IMR-90 (cell line): ENCODE measurements around the gene ATP5F1D. TPM values are rescaled to one million over a fixed set of nuclear protein-coding genes. Genes with fewer than 3 reads are reported as not detected.

Experiments used
- ATAC-seq: fragments of 200-7000 bp; cut with Tn5 transposase; 2 replicates; pipeline ENCODE4 v1.9.1; 2020; ENCODE audit warnings: low read depth, mild to moderate bottlenecking, moderate library complexity
- BruUV-seq: library from RNA; stranded (reverse); fragments of 400-500 nt; replicated peaks from 2 replicates; lab custom pipeline; 2021; lab: Mats Ljungman, UMichigan
- CTCF ChIA-PET: fragments of 300-600 bp; formaldehyde crosslinking; extraction: SDS; loops from one replicate; lab custom pipeline; 2021; ENCODE audit warnings: antibody characterized with exemption; lab: Yijun Ruan, JAX
- POLR2A ChIA-PET: fragments of 300-600 bp; sonication (Branson Sonifier 250); formaldehyde crosslinking; loops from one replicate; lab custom pipeline; 2022; ENCODE audit warnings: antibody characterized with exemption; ENCODE audit not compliant: unreplicated experiment; lab: Charles Lee
- DNase-seq: peaks from one replicate; pipeline ENCODE4 v3.0.0; 2013
- H2AFZ ChIP-seq: replicated peaks from 2 replicates; pipeline ENCODE3; 2013; ENCODE audit warnings: low read length, mild to moderate bottlenecking; ENCODE audit not compliant: poor library complexity
- H2AK5ac ChIP-seq: 2 replicates; pipeline ENCODE4 v1.6.1; 2013; ENCODE audit warnings: low read depth, low read length, inconsistent platforms
- H2AK9ac ChIP-seq: replicated peaks from 2 replicates; pipeline ENCODE3; 2013; ENCODE audit warnings: mild to moderate bottlenecking, low read depth, low read length, moderate library complexity; ENCODE audit not compliant: poor library complexity
- H2BK120ac ChIP-seq: 2 replicates; pipeline ENCODE4 v1.6.1; 2013; ENCODE audit warnings: low read depth, low read length, inconsistent platforms
- H2BK15ac ChIP-seq: 3 replicates; pipeline ENCODE4 v1.6.1; 2013; ENCODE audit warnings: low read depth, low read length, inconsistent platforms
- H2BK20ac ChIP-seq: 2 replicates; pipeline ENCODE4 v1.6.1; 2013; ENCODE audit warnings: low read depth, mild to moderate bottlenecking, inconsistent platforms, low read length, moderate library complexity
- H2BK5ac ChIP-seq: 2 replicates; pipeline ENCODE4 v1.6.1; 2013; ENCODE audit warnings: mild to moderate bottlenecking, low read depth, low read length, inconsistent platforms; ENCODE audit not compliant: poor library complexity, severe bottlenecking
- H3K14ac ChIP-seq: replicated peaks from 2 replicates; pipeline ENCODE4 v1.6.1; 2013; ENCODE audit warnings: low read depth, low read length, inconsistent platforms
- H3K18ac ChIP-seq: 2 replicates; pipeline ENCODE4 v1.6.1; 2013; ENCODE audit warnings: low read depth, low read length, control low read depth
- H3K23ac ChIP-seq: 2 replicates; pipeline ENCODE4 v1.6.1; 2013; ENCODE audit warnings: low read depth, low read length, inconsistent platforms
- H3K27ac ChIP-seq: 2 replicates; pipeline ENCODE4 v1.5.1; 2013; ENCODE audit warnings: mild to moderate bottlenecking, control low read depth, low read length; ENCODE audit not compliant: insufficient read depth
- H3K27me3 ChIP-seq: 2 replicates; pipeline ENCODE4 v1.6.1; 2013; ENCODE audit warnings: low read length; ENCODE audit not compliant: control insufficient read depth, insufficient read depth
- H3K36me3 ChIP-seq: 2 replicates; pipeline ENCODE4 v1.6.1; 2013; ENCODE audit warnings: low read length, mixed read lengths; ENCODE audit not compliant: control insufficient read depth, insufficient read depth
- H3K4ac ChIP-seq: 2 replicates; pipeline ENCODE4 v1.6.1; 2013; ENCODE audit warnings: low read depth, low read length, inconsistent platforms
- H3K4me1 ChIP-seq: 2 replicates; pipeline ENCODE4 v1.6.1; 2013; ENCODE audit warnings: low read length, mixed read lengths; ENCODE audit not compliant: control insufficient read depth, insufficient read depth
- H3K4me2 ChIP-seq: 2 replicates; pipeline ENCODE4 v1.6.1; 2013; ENCODE audit warnings: low read depth, mild to moderate bottlenecking, control low read depth, low read length, moderate library complexity
- H3K4me3 ChIP-seq: 2 replicates; pipeline ENCODE4 v1.5.1; 2013; ENCODE audit warnings: low read depth, mild to moderate bottlenecking, control low read depth, low read length, moderate library complexity; ENCODE audit not compliant: insufficient read depth
- H3K56ac ChIP-seq: 2 replicates; pipeline ENCODE4 v1.6.1; 2013; ENCODE audit warnings: low read length, inconsistent platforms; ENCODE audit not compliant: insufficient read depth; ENCODE audit errors: extremely low read depth
- H3K79me1 ChIP-seq, 2 experiments: 2 replicates each; pipeline ENCODE4 v1.6.1; 2013; ENCODE audit warnings: low read length in 2 of 2, inconsistent platforms in 1 of 2, low read depth in 1 of 2
- H3K9ac ChIP-seq: 2 replicates; pipeline ENCODE4 v1.6.1; 2013; ENCODE audit warnings: low read depth, low read length, control low read depth
- H3K9me1 ChIP-seq: 2 replicates; pipeline ENCODE4 v1.6.1; 2013; ENCODE audit warnings: low read length, inconsistent platforms; ENCODE audit not compliant: insufficient read depth
- H3K9me3 ChIP-seq: 2 replicates; pipeline ENCODE4 v1.6.1; 2013; ENCODE audit warnings: low read length; ENCODE audit not compliant: control insufficient read depth, insufficient read depth
- H4K20me1 ChIP-seq: 2 replicates; pipeline ENCODE4 v1.6.1; 2013; ENCODE audit warnings: low read length, inconsistent platforms; ENCODE audit not compliant: insufficient read depth
- H4K5ac ChIP-seq: 2 replicates; pipeline ENCODE4 v1.6.1; 2013; ENCODE audit warnings: mild to moderate bottlenecking, low read depth, low read length, control low read depth
- H4K8ac ChIP-seq, 2 experiments: 2 replicates each; pipeline ENCODE4 v1.6.1; 2013; ENCODE audit warnings: low read depth in 2 of 2, low read length in 2 of 2, control low read depth in 1 of 2, inconsistent platforms in 1 of 2
- H4K91ac ChIP-seq: 2 replicates; pipeline ENCODE4 v1.6.1; 2013; ENCODE audit warnings: low read depth, low read length, inconsistent platforms; ENCODE audit not compliant: insufficient read depth
- BHLHE40 ChIP-seq: fragments of 150-350 bp; IDR thresholded peaks from 2 replicates; pipeline ENCODE4 v1.6.1; 2016; ENCODE audit warnings: mild to moderate bottlenecking, low read depth, low read length
- CEBPB ChIP-seq: IDR thresholded peaks from 2 replicates; pipeline ENCODE4 v1.6.1; 2012; ENCODE audit warnings: low read depth, low read length, improper control_type of control experiment
- CHD1 ChIP-seq: IDR thresholded peaks from 2 replicates; pipeline ENCODE4 v1.6.1; 2012; ENCODE audit warnings: low read depth, low read length, improper control_type of control experiment
- CTCF ChIP-seq: conservative IDR thresholded peaks from 2 replicates; pipeline ENCODE4 v1.5.1; 2012; ENCODE audit warnings: mild to moderate bottlenecking, low read depth, low read length, improper control_type of control experiment
- ELK1 ChIP-seq: fragments of 150-350 bp; IDR thresholded peaks from 2 replicates; pipeline ENCODE4 v1.6.1; 2016; ENCODE audit warnings: low read depth, mild to moderate bottlenecking, low read length, moderate library complexity, borderline replicate concordance
- MAFK ChIP-seq: IDR thresholded peaks from 2 replicates; pipeline ENCODE4 v1.6.1; 2012; ENCODE audit warnings: low read depth, low read length, improper control_type of control experiment
- MAZ ChIP-seq: IDR thresholded peaks from 2 replicates; pipeline ENCODE4 v1.6.1; 2012; ENCODE audit warnings: low read depth, mild to moderate bottlenecking, low read length, improper control_type of control experiment, moderate library complexity, borderline replicate concordance
- MXI1 ChIP-seq: IDR thresholded peaks from 2 replicates; pipeline ENCODE4 v1.6.1; 2012; ENCODE audit warnings: low read depth, mild to moderate bottlenecking, low read length, moderate library complexity, borderline replicate concordance
- NFE2L2 ChIP-seq: fragments of 150-350 bp; IDR thresholded peaks from 2 replicates; pipeline ENCODE4 v1.6.1; 2016; ENCODE audit warnings: low read depth, mild to moderate bottlenecking, low read length
- POLR2A ChIP-seq: IDR thresholded peaks from 2 replicates; pipeline ENCODE4 v1.6.1; 2012; ENCODE audit warnings: mild to moderate bottlenecking, low read depth, low read length
- RAD21 ChIP-seq: IDR thresholded peaks from 2 replicates; pipeline ENCODE4 v1.6.1; 2012; ENCODE audit warnings: low read length, improper control_type of control experiment
- RCOR1 ChIP-seq: IDR thresholded peaks from 2 replicates; pipeline ENCODE4 v1.6.1; 2012; ENCODE audit warnings: mild to moderate bottlenecking, low read length, improper control_type of control experiment; ENCODE audit not compliant: insufficient replicate concordance
- SMC3 ChIP-seq: fragments of 150-350 bp; IDR thresholded peaks from 2 replicates; pipeline ENCODE4 v1.6.1; 2016; ENCODE audit warnings: low read depth, mild to moderate bottlenecking, antibody characterized with exemption, low read length, moderate library complexity
- WGBS, 2 experiments: methylation state at CpG; one replicate each; pipeline versions ENCODE4 v1.1.5 to v1.1.7; 2013; ENCODE audit warnings: missing lambda C conversion rate in 2 of 2; ENCODE audit not compliant: insufficient read length in 1 of 2; ENCODE audit errors: extremely low coverage in 2 of 2; 5-methylcytosine and 5-hydroxymethylcytosine counted together
- dilution Hi-C: fragments of 300-500 bp; cut with HindIII; formaldehyde crosslinking; loops from one replicate; pipeline ENCODE4 v1.14.3; 2018; ENCODE audit warnings: low sequenced_read_pairs; ENCODE audit not compliant: unreplicated experiment
- in situ Hi-C: fragments of 300-500 bp; cut with MboI; formaldehyde crosslinking; loops from 3 replicates; pipeline ENCODE4 v1.14.3; 2019; ENCODE audit warnings: low sequenced_read_pairs, inconsistent platforms, mixed read lengths
- intact Hi-C: fragments of 100-400 bp; cut with micrococcal nuclease; formaldehyde crosslinking; loops from 2 replicates; pipeline ENCODE4 v1.10.0; 2022
- polyA plus RNA-seq, 3 experiments: library from polyadenylated mRNA; depleted of rRNA; stranded (reverse); fragments of >200 nt; gene quantifications; 2 replicates each; pipeline ENCODE4 v1.2.3, GENCODE V29; 2012; ENCODE audit warnings: low replicate concordance in 1 of 3
- total RNA-seq: library from RNA; depleted of rRNA; stranded (reverse); fragments of >200 nt; gene quantifications from 2 replicates; pipeline ENCODE4 v1.2.3, GENCODE V29; 2012
- TF ChIP-seq, protein P1 (sequence below): fragments of 150-350 bp; IDR thresholded peaks from 2 replicates; pipeline ENCODE4 v1.6.1; 2017; ENCODE audit warnings: mild to moderate bottlenecking, antibody characterized with exemption, low read length, low read depth

Gene ATP5F1D
- total and polyA plus RNA-seq, 2 of the 4 experiments (the other 2 are of a cell fraction) = 7.3 to 140 TPM

DNA sequence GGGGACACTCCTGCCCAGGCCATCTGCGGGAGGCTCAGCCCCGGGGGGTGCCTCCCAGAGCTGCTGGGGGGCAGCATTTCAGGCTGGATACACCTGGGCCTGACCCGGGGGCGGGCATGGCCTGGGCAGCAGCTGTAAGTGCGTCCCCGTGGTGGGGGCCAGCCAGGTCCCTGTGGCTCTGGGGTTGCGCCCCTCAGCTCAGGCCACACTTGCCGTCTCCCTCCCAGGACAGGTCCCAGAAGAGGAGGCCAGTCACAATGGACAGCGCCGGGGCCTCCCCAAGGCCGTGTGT lies 15.4 kb upstream of the ATP5F1D start:
- Histone ChIP-seq H2AFZ (no peak overlapping the region), H3K4ac (no peak overlapping the region), H4K5ac (no peak overlapping the region), H2BK20ac (no peak overlapping the region), H3K9ac (no peak overlapping the region), H3K4me3 (no peak overlapping the region), H3K4me2 (no peak overlapping the region), H3K4me1 (no peaks in the 10 kb centered on the region), H4K91ac (no peak overlapping the region), H2BK120ac (no peak overlapping the region), H4K20me1 (peaks cover 13% of the 10 kb centered on the region), H3K36me3 (peaks cover 52% of the 10 kb centered on the region), H3K18ac (no peak overlapping the region), H3K23ac (no peak overlapping the region), H4K8ac (no peak overlapping the region), H3K27me3 (no peaks in the 10 kb centered on the region), H3K9me1 (no peaks in the 10 kb centered on the region), H3K79me1 (peaks cover 0 to 19% of the 10 kb centered on the region in 2 experiments; a peak in 1 of 4 replicates), H3K9me3 (no peaks in the 10 kb centered on the region), H2AK9ac (no peak overlapping the region), H3K56ac (no peak overlapping the region), H3K27ac (no peak overlapping the region), H2BK15ac (no peak overlapping the region), H3K14ac (no peak overlapping the region), H2AK5ac (no peak overlapping the region), H2BK5ac (no peak overlapping the region)
- 88% methylated on average over 4 of the region's 11 CpGs; no CpG with 5 or more reads in 1 of the 2 experiments for WGBS, 2 experiments
- TF ChIP-seq MXI1 = no peak
- TF ChIP-seq CEBPB = no peak
- TF ChIP-seq CTCF = no peak
- TF ChIP-seq ELK1 = no peak
- no peak for TF ChIP-seq RAD21
- TF ChIP-seq NFE2L2 = no peak
- TF ChIP-seq MAFK = no peak
- TF ChIP-seq, protein P1, sequence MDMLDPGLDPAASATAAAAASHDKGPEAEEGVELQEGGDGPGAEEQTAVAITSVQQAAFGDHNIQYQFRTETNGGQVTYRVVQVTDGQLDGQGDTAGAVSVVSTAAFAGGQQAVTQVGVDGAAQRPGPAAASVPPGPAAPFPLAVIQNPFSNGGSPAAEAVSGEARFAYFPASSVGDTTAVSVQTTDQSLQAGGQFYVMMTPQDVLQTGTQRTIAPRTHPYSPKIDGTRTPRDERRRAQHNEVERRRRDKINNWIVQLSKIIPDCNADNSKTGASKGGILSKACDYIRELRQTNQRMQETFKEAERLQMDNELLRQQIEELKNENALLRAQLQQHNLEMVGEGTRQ = no peak
- TF ChIP-seq SMC3 = no peak
- no peak for TF ChIP-seq POLR2A
- no peak for TF ChIP-seq RCOR1
- TF ChIP-seq MAZ = no peak
- no peak for TF ChIP-seq CHD1
- no peak for TF ChIP-seq BHLHE40
- no peak for DNase-seq
- intact Hi-C loops = no loop called here
- no peak for ATAC-seq
- BruUV-seq = no TSS peak
- ChIA-PET POLR2A (no interaction called here), CTCF (no interaction called here)
- in situ Hi-C loops = no loop called here
- dilution Hi-C loops = no loop called here
